Fibroblast of lung (primary cell): ENCODE data around the gene SNAP25. TPM values are rescaled to one million over a fixed set of nuclear protein-coding genes. Genes with fewer than 3 reads are reported as not detected.

Experiments used
- DNase-seq, 2 donors: peaks; one replicate each; pipeline versions ENCODE4 v3.0.0 to v3.0.0-alpha.2; 2010; ENCODE audit warnings: low read depth in 2 of 2
- H2AFZ ChIP-seq: 2 replicates; pipeline ENCODE4 v1.5.1; 2012; ENCODE audit warnings: low read length, control low read depth, inconsistent platforms
- H3K27ac ChIP-seq: 2 replicates; pipeline ENCODE4 v1.5.1; 2011; ENCODE audit warnings: low read length, control low read depth; ENCODE audit not compliant: insufficient read depth
- H3K27me3 ChIP-seq: 2 replicates; pipeline ENCODE4 v1.5.1; 2011; ENCODE audit warnings: mild to moderate bottlenecking, low read length; ENCODE audit not compliant: control insufficient read depth, insufficient read depth
- H3K36me3 ChIP-seq: 2 replicates; pipeline ENCODE4 v1.5.1; 2011; ENCODE audit warnings: low read length; ENCODE audit not compliant: control insufficient read depth, insufficient read depth
- H3K4me1 ChIP-seq: 2 replicates; pipeline ENCODE4 v1.5.1; 2011; ENCODE audit warnings: low read length; ENCODE audit not compliant: control insufficient read depth, insufficient read depth; ENCODE audit errors: extremely low read depth
- H3K4me2 ChIP-seq: 2 replicates; pipeline ENCODE4 v1.5.1; 2011; ENCODE audit warnings: low read length, control low read depth; ENCODE audit not compliant: insufficient read depth; ENCODE audit errors: extremely low read depth
- H3K4me3 ChIP-seq, 4 experiments: fragments of 200-600 bp in 1 of 4; sonication (generic) in 1 of 4; replicated peaks in 1 of 4; 2 replicates each; pipeline ENCODE4 v1.5.1; 2011 to 2016; ENCODE audit warnings: low read length in 4 of 4, low read depth in 3 of 4, mild to moderate bottlenecking in 3 of 4, control low read depth in 2 of 4, inconsistent platforms in 1 of 4, mixed read lengths in 1 of 4; ENCODE audit not compliant: insufficient read depth in 1 of 4; ENCODE audit errors: control extremely low read depth in 1 of 4
- H3K79me2 ChIP-seq: 2 replicates; pipeline ENCODE4 v1.5.1; 2012; ENCODE audit warnings: mild to moderate bottlenecking, low read length, inconsistent platforms; ENCODE audit not compliant: control insufficient read depth, insufficient read depth
- H3K9ac ChIP-seq: 2 replicates; pipeline ENCODE4 v1.5.1; 2011; ENCODE audit warnings: mild to moderate bottlenecking, low read length, control low read depth; ENCODE audit not compliant: insufficient read depth
- H3K9me3 ChIP-seq: 2 replicates; pipeline ENCODE4 v1.5.1; 2012; ENCODE audit warnings: low read depth, low read length; ENCODE audit not compliant: control insufficient read depth, insufficient read depth
- H4K20me1 ChIP-seq: 2 replicates; pipeline ENCODE4 v1.5.1; 2011; ENCODE audit warnings: low read length; ENCODE audit not compliant: control insufficient read depth, insufficient read depth; ENCODE audit errors: extremely low read depth
- CTCF ChIP-seq, 2 donors: IDR thresholded peaks in 1 of 2; conservative IDR thresholded peaks in 1 of 2; 1 replicate in 1 of 2; 2 replicates in 1 of 2; pipeline ENCODE4 v1.5.1; 2011 to 2012; ENCODE audit warnings: low read length in 2 of 2, control low read depth in 1 of 2, inconsistent platforms in 1 of 2, low read depth in 1 of 2, mild to moderate bottlenecking in 1 of 2
- EZH2 ChIP-seq: IDR thresholded peaks from 2 replicates; pipeline ENCODE4 v1.5.1; 2012; ENCODE audit warnings: low read length, control low read depth, mild to moderate bottlenecking; ENCODE audit errors: missing control alignments
- polyA plus RNA-seq, 2 donors: library from polyadenylated mRNA; depleted of rRNA in 1 of 2; stranded (reverse) in 1 of 2; unstranded in 1 of 2; fragments of >200 nt; gene quantifications; 2 replicates each; pipeline ENCODE4 v1.2.1, GENCODE V29; 2011 to 2012; ENCODE audit warnings: missing spikeins in 1 of 2
- total RNA-seq: library from RNA; depleted of rRNA; stranded (reverse); fragments of >200 nt; gene quantifications from 2 replicates; pipeline ENCODE4 v1.2.1, GENCODE V29; 2014

The SNAP25 gene
- total and polyA plus RNA-seq, 2 donors (not counting 1 experiment from before 2014, with no cell fraction given), result 4.5 to 8.2 TPM

GRCh38 chr20:10217721-10218410, 764 bp upstream of the SNAP25 start:
- Histone ChIP-seq H2AFZ (peak overlapping the region; percentile 38), H3K27me3 (peaks cover 4% of the 10 kb centered on the region), H3K9me3 (no peaks in the 10 kb centered on the region), H3K79me2 (no peaks in the 10 kb centered on the region), H3K4me3 (peak overlapping the region; percentile 44 to 69 (median 55)), H3K27ac (peak overlapping the region; percentile 91), H4K20me1 (peaks cover 2% of the 10 kb centered on the region), H3K9ac (peak overlapping the region; percentile 76), H3K4me1 (peaks cover 4% of the 10 kb centered on the region), H3K36me3 (no peaks in the 10 kb centered on the region), H3K4me2 (peak overlapping the region; percentile 91)
- no peak for TF ChIP-seq CTCF (conservative IDR thresholded peaks at IDR 0.05 in 1 of 2, IDR thresholded peaks at IDR 0.05 in 1 of 2; ENCODE audit: low read depth in 1 of 2, low read length in 2 of 2)
- TF ChIP-seq EZH2, result no peak
- DNase-seq, result peak; percentile 99

GRCh38 chr20:10219452-10219791, 792 bp downstream of the SNAP25 start:
- no peak overlapping the region for H3K27ac ChIP-seq
- peaks cover 2% of the 10 kb centered on the region for H4K20me1 ChIP-seq
- H3K36me3 ChIP-seq, result no peaks in the 10 kb centered on the region
- H3K9ac ChIP-seq, result no peak overlapping the region
- H3K27me3 ChIP-seq, result no peaks in the 10 kb centered on the region
- no peaks in the 10 kb centered on the region for H3K79me2 ChIP-seq
- peak overlapping the region; percentile 31 to 89 (median 66) for H3K4me3 ChIP-seq
- H3K4me1 ChIP-seq, result peaks cover 4% of the 10 kb centered on the region
- no peak overlapping the region for H2AFZ ChIP-seq
- TF ChIP-seq CTCF (conservative IDR thresholded peaks at IDR 0.05 in 1 of 2, IDR thresholded peaks at IDR 0.05 in 1 of 2; ENCODE audit: low read depth in 1 of 2, low read length in 2 of 2) (no peak), EZH2 (no peak)
- peak overlapping the region; percentile 55 for H3K4me2 ChIP-seq
- H3K9me3 ChIP-seq, result no peaks in the 10 kb centered on the region
- DNase-seq, result peak; percentile 76 to 86

- Histone ChIP-seq H3K9ac (no peak overlapping the region), H3K36me3 (no peaks in the 10 kb centered on the region), H3K4me1 (peaks cover 4% of the 10 kb centered on the region), H3K79me2 (no peaks in the 10 kb centered on the region), H3K4me2 (peak overlapping the region; percentile 18), H3K4me3 (peak overlapping the region in 2 of 4 experiments; percentile 43 to 70), H4K20me1 (peaks cover 2% of the 10 kb centered on the region), H3K9me3 (no peaks in the 10 kb centered on the region), H3K27ac (no peak overlapping the region), H3K27me3 (no peaks in the 10 kb centered on the region), H2AFZ (no peak overlapping the region)
- no peak for DNase-seq
- no peak for TF ChIP-seq CTCF (conservative IDR thresholded peaks at IDR 0.05 in 1 of 2, IDR thresholded peaks at IDR 0.05 in 1 of 2; ENCODE audit: low read depth in 1 of 2, low read length in 2 of 2)
- no peak for TF ChIP-seq EZH2
Measured at GRCh38 chr20:10219993-10220750, 1.5 kb downstream of the SNAP25 start.
